Measurements from ENCODE around the gene PSMD6. TPM values are rescaled to one million over a fixed set of nuclear protein-coding genes. Genes with fewer than 3 reads are reported as not detected.

The PSMD6 gene
- total and polyA plus RNA-seq, 9 of the 15 experiments (the other 6 are each of a cell fraction or from before 2014, with no cell fraction given), result 78.2 to 133 (median 113) TPM

DNA sequence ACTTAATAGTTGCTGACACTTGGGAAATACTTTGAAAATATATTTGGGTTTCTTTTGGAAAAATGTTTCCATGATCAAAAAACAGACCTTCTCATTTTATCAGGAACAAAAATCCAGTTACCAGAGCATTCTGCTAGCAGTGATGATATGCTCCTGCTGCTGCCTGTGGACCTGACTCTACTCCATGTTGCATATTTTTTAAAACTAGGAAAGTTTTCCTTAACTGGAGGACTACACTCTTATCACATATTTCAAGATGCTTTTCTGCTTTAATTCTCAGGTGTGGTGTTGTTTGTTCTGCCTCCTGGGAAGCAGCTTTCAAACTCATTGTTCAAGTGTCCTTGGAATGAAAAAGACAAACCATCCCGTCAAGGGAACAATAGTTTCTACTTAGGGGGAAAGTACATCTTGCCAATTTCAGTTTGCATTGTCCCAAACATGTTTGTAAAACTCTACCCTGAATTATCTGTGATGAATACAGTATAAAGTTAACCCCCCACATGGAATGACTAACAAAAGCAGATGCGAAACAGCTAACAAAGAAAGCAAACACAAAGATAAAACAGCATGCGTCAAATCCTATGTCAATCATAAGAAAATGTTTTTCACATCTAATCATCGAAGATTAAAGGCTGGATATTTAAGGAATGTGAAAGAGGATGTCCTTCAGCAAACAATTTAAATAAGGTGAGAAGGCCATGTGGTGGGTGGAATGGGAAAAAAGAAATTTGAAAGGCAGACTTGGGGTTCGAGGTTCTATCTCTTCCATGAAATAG, 40.1 kb upstream of the PSMD6 start:
- intact Hi-C loops (cut with micrococcal nuclease), result no loop called here
- POLR2A ChIA-PET, result no interaction called here
- H3K9ac ChIP-seq (ENCODE audit: insufficient read depth in 1 of 2, low read depth in 2 of 2, low read length in 2 of 2), result no peak overlapping the region
- H3K9me1 ChIP-seq (ENCODE audit: control insufficient read depth, insufficient read depth, low read length), result no peaks in the 10 kb centered on the region
- H3K4me3 ChIP-seq, result no peak overlapping the region
- H4K20me1 ChIP-seq (replicated peaks; ENCODE audit: control insufficient read depth, insufficient read depth, low read length), result no peaks in the 10 kb centered on the region
- CTCF ChIA-PET (ENCODE audit: low intra/inter-chr PET ratio), result no interaction called here
- no TSS peak for BruUV-seq (replicated peaks)
- H3K27me3 ChIP-seq (ENCODE audit: control insufficient read depth in 2 of 2, insufficient read depth in 2 of 2, low read length in 2 of 2), result no peaks in the 10 kb centered on the region
- H2AFZ ChIP-seq (ENCODE audit: low read depth, low read length), result no peak overlapping the region
- H3K9me3 ChIP-seq (replicated peaks; ENCODE audit: control insufficient read depth, insufficient read depth, low read depth, low read length), result no peaks in the 10 kb centered on the region
- H3K27ac ChIP-seq (ENCODE audit: extremely low read depth, low read depth, low read length), result no peak overlapping the region
- H3K36me3 ChIP-seq (ENCODE audit: control insufficient read depth, insufficient read depth, low read length), result no peaks in the 10 kb centered on the region
- no peak for DNase-seq (ENCODE audit: extremely low read depth in 1 of 4, low spot score in 3 of 4)
- in situ Hi-C loops (cut with MboI), result no loop called here
- no peak for FAIRE-seq
- H3K4me1 ChIP-seq (replicated peaks in 1 of 2; ENCODE audit: control insufficient read depth in 2 of 2, insufficient read depth in 2 of 2, low read length in 2 of 2), result no peaks in the 10 kb centered on the region
- TF ChIP-seq, protein P1, sequence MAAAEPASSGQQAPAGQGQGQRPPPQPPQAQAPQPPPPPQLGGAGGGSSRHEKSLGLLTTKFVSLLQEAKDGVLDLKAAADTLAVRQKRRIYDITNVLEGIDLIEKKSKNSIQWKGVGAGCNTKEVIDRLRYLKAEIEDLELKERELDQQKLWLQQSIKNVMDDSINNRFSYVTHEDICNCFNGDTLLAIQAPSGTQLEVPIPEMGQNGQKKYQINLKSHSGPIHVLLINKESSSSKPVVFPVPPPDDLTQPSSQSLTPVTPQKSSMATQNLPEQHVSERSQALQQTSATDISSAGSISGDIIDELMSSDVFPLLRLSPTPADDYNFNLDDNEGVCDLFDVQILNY (CRISPR knock-in tag; IDR thresholded peaks at IDR 0.05), result no peak
- TF ChIP-seq MIER1 (IDR thresholded peaks at IDR 0.05; ENCODE audit: low read depth), result no peak
- no peak for TF ChIP-seq EWSR1 (IDR thresholded peaks at IDR 0.05; ENCODE audit: borderline replicate concordance, low read depth, partially characterized antibody)
- TF ChIP-seq PRPF4 (IDR thresholded peaks at IDR 0.05; ENCODE audit: insufficient read depth, low read depth, low read length, poor library complexity, severe bottlenecking), result no peak
- TF ChIP-seq NFIX (CRISPR knock-in tag; IDR thresholded peaks at IDR 0.05; ENCODE audit: low read depth), result no peak
- no peak for TF ChIP-seq DACH1 (IDR thresholded peaks at IDR 0.05; ENCODE audit: partially characterized antibody)
- no peak for TF ChIP-seq PHB2 (IDR thresholded peaks at IDR 0.05; ENCODE audit: low read depth)
- no peak for TF ChIP-seq CBX1 (IDR thresholded peaks at IDR 0.05; ENCODE audit: low read depth)
- no peak for TF ChIP-seq HDGF (IDR thresholded peaks at IDR 0.05)
- no peak for TF ChIP-seq ZEB2 (IDR thresholded peaks at IDR 0.05)
- TF ChIP-seq BCL6 (CRISPR knock-in tag; IDR thresholded peaks at IDR 0.05), result no peak
- TF ChIP-seq, protein P2, sequence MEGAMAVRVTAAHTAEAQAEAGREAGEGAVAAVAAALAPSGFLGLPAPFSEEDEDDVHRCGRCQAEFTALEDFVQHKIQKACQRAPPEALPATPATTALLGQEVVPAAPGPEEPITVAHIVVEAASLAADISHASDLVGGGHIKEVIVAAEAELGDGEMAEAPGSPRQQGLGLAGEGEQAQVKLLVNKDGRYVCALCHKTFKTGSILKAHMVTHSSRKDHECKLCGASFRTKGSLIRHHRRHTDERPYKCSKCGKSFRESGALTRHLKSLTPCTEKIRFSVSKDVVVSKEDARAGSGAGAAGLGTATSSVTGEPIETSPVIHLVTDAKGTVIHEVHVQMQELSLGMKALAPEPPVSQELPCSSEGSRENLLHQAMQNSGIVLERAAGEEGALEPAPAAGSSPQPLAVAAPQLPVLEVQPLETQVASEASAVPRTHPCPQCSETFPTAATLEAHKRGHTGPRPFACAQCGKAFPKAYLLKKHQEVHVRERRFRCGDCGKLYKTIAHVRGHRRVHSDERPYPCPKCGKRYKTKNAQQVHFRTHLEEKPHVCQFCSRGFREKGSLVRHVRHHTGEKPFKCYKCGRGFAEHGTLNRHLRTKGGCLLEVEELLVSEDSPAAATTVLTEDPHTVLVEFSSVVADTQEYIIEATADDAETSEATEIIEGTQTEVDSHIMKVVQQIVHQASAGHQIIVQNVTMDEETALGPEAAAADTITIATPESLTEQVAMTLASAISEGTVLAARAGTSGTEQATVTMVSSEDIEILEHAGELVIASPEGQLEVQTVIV (CRISPR knock-in tag; IDR thresholded peaks at IDR 0.05; ENCODE audit: borderline replicate concordance), result no peak
- TF ChIP-seq CBFA2T2 (conservative IDR thresholded peaks at IDR 0.05), result no peak
- TF ChIP-seq CEBPB (tag; IDR thresholded peaks at IDR 0.05), result no peak
- no peaks in the 10 kb centered on the region for H3K79me2 ChIP-seq (ENCODE audit: control insufficient read depth, insufficient read depth, low read length)
- 4% methylated on average over 5 of the region's 5 CpGs for WGBS (ENCODE audit: insufficient coverage, low coverage, missing lambda C conversion rate)
- no peak for ATAC-seq
- H3K4me2 ChIP-seq (ENCODE audit: insufficient read depth, low read length), result no peak overlapping the region

All from K562 (cell line).